Activated gamma-delta T cell treated with anti-CD3 and anti-CD28 coated beads, Interleukin-2, amount 50 U/mL, for 16 hours (primary cell): ENCODE measurements around the gene DDA1.

ENCODE experiments used
- DNase-seq: peaks from one replicate; pipeline ENCODE4 v3.0.0-alpha.2; 2020; ENCODE audit warnings: low read depth

The DDA1 gene

DNA sequence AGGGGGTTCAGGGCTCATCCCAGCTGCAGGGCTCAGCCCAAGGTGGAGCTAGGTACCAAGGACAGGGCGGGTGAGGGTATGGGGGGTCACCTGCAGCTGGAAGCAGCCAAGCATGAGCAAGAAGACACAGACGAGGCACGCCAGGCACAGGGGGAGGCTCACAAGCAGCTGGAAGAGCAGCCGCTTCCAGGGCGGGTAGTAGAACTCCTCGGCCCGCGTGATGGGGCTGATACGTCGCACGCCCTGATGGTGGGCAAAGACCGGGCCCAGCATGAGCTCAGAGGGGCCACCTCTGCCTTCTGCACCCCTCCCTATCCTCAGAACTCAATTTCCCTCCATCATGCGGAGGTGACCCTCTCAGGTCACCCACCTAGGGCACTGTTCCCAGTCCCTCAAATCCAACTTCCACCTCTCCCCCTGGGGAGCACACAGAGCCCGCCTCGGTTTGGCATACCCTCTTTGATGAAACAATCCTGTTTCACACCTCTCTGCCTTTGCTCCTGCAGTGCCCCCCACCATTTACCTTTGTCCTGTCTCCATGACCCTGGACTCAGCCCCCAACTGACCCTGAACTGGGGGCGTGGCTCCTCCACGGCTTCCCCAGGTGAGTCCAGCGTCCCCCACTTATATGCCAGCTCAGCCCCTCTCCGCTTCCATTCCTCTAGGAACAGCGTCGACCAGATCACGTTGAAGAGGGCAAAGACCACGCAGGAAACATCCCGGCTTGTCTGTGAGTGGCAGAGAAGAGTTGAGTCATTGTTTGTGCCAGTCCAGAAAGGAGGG is 21.1 kb downstream of the DDA1 start:
- no peak for DNase-seq

DNA sequence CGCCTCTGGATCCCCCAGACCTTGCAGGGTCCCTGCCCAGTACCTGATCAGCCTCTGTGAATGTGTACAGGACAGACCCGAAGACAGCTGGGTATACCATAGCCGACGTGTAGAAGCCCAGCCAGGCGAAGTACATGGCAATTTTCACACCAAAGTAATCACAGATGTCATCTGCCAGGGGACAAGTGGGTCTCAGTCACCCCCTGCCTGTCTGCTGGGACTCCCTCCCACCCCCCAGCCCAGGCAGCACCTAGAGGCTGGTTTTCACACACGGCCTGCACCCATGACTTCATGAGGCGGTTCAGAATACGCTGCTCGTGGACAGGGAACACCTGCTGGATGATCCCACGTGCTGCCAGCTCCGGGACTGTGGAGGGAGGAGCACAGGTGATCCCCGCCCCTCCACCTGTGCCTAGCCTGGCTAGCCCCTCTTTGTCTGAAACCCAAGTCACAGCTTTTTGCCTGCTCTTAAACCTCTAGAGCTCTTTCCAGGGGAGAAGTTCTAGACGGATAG is 21.7 kb downstream of the DDA1 start:
- DNase-seq: no peak

GRCh38 chr19:17332360-17332676 is 23.0 kb downstream of the DDA1 start:
- DNase-seq: no peak

DNA sequence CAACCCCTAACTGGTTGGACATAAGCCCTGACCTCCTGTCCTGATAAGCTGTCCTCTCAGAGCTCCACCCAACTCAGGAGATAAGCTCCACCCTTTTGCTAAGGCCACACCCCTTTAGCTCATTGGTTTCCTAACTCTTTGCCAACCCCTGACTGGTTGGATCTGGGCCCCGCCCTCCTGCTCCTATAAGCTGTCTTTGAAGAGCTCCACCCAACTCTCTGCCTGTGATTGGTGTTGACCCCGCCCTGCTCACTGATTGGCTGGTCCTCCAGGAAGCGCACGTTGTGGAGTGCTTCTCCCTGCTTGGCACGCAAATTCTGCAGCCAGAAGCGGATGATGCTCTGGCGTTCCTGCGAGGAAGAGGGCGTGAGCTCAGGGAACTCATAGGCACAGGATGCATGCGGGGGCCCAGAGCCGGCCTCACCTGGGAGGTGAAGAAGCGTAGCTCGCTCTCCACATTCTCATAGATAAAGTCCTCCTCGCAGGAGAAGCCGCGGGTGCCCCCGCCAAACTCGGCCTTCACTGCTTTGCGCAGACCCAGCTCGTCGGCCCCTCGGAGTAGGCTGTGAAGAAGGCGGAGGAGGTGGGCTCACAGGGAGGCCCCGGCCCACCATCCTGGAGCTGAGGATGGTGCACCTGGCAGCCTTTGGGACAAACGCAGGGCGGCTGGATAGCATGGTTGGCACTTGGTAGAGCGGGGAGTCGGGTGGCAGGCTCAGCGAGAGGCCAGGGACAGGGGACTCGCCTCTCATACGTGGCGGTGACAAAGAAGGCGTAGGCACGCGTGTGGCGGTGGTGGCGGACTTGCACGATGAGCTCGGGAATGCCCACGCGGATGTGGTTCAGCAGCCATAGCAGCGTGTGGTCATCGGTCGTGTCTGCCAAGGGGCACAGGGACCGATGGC is 23.6 kb downstream of the DDA1 start:
- no peak for DNase-seq

- peak; percentile 62 for DNase-seq
Measured at GRCh38 chr19:17333611-17334413, 24.4 kb downstream of the DDA1 start.

GRCh38 chr19:17334414-17335409 is 25.3 kb downstream of the DDA1 start, which contains the start of gene ANO8:
Gene ANO8 (minus strand): TSS chr19:17334855. CDS start chr19:17334670, 185 bp downstream.
- DNase-seq: peak; percentile 90

- no peak for DNase-seq
Measured at GRCh38 chr19:17335575-17335974, 26.2 kb downstream of the DDA1 start.

- DNase-seq: peak; percentile 96
Measured at GRCh38 chr19:17336872-17337674, 27.7 kb downstream of the DDA1 start, which contains the start of gene GTPBP3. Gene GTPBP3 (plus strand): TSS chr19:17337553. CDS start chr19:17337612, 59 bp downstream.

- DNase-seq: no peak
Measured at GRCh38 chr19:17337675-17338432, 28.5 kb downstream of the DDA1 start.

- no peak for DNase-seq
Measured at GRCh38 chr19:17338433-17339078, 29.2 kb downstream of the DDA1 start.

DNA sequence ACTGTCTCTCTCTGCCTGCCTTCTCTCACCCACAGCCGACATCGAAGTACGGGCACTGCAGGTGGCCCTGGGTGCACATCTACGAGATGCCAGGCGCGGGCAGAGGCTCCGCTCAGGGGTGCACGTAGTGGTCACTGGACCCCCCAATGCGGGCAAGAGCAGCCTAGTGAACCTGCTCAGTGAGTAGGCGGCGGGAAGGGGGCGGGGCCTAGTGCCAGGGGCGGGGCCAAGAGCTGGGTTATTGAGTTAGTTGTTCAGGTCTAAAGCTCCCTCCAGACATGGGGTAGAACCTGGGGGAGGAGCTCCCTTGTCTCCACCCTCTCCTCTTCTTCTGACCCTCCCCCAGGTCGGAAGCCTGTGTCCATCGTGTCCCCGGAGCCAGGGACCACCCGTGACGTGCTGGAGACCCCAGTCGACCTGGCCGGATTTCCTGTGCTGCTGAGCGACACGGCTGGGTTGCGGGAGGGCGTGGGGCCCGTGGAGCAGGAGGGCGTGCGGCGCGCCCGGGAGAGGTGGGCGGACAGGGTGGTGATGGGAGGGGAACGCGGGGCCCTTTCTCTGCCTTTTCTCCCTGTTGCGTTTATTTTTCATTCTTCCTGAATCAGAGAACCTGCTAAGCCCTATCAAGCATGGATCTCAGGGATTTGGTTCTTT is 29.9 kb downstream of the DDA1 start:
- DNase-seq: no peak

DNA sequence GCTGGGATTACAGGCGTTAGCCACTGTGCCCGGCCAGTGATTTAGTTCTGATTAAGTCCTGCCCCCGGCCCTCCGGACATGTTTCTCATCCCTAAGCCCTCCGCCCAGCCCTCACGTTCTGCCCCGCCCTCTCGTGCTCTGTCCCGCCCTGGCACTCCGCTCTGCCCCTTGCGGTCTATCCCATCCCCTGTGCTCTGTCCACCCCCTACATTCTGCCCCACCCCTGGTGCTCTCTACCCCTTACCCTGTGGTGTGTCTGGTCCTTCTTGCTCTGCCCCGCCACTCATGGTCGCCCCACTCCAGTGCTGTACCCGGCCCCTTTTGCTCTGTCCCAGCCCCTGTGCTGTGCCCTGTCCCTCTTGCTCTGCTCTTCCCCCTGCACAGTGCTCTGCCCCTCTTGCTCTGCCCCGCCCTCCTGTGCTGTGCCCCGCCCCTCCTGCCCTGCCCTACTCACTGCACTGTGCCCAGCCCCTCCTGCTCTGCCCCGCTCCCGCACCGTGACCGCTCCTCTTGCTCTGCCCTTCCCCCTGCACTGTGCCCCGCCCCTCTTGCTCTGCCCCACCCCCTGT is 31.0 kb downstream of the DDA1 start:
- no peak for DNase-seq

DNA sequence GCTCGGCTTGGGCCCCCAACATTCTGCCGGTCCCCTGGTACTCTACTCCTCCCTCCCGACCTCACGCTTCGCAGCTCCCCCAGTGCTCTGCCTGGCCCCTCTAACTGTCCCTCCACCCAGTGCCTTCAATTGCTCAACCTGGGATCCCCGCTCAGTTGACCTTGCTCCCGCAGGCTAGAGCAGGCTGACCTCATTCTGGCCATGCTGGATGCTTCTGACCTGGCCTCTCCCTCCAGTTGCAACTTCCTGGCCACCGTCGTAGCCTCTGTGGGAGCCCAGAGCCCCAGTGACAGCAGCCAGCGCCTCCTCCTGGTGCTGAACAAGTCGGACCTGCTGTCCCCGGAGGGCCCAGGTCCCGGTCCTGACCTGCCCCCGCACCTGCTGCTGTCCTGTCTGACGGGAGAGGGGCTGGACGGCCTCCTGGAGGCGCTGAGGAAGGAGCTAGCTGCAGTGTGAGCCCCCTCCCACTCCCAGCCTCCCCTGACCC is 31.6 kb downstream of the DDA1 start:
- DNase-seq: no peak

GRCh38 chr19:17341386-17341785 is 32.0 kb downstream of the DDA1 start:
- DNase-seq: no peak

- DNase-seq: no peak
Measured at GRCh38 chr19:17341845-17342244, 32.5 kb downstream of the DDA1 start.

- DNase-seq: peak; percentile 67
Measured at GRCh38 chr19:17346109-17346671, 36.8 kb downstream of the DDA1 start.

DNA sequence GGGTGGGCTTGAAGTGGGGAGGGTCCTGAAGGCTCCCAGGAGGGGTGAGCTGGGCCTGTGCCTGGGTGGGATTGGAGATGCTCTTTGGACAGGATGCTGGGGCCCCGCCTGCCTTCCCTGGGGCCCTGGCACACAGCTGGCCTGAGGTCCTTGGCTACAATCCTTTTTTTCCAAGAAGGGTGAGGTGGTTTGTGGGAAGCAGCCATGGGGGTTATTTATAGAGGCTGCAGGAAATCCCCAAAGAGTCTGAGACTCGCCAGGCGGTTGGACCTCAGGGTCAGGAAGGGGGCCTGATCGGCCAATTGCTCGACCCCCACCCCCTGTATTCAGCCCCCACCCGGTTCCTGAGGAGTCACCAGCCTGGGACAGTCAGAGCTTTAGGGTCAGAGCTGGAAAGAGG is 38.0 kb downstream of the DDA1 start:
- DNase-seq: no peak
